NCI-H510A (cell line): ENCODE data around the gene PABPC1L2A.
"Not testable (repeated sequence)": the region's sequence is repeated elsewhere in the genome, so short reads cannot be mapped to it uniquely, and the experiment has no call there.

Experiments
- DNase-seq: peaks from one replicate; lab custom pipeline; 2025; lab: John Stamatoyannopoulos, UW

PABPC1L2A gene

GRCh38 chrX:73079024-73079562 lies at the start of gene PABPC1L2A:
Gene PABPC1L2A, minus strand, starts transcription at chrX:73079512. Its CDS starts 126 bp downstream, at chrX:73079386.
- not testable (repeated sequence) for DNase-seq

GRCh38 chrX:73127700-73128241 lies 48.5 kb upstream of the PABPC1L2A start:
- peak; percentile 14 for DNase-seq

GRCh38 chrX:73126240-73126639 lies 46.9 kb upstream of the PABPC1L2A start:
- no peak for DNase-seq

- DNase-seq: not testable (repeated sequence)
Observed at GRCh38 chrX:73099505-73099904, 20.2 kb upstream of the PABPC1L2A start.

- not testable (repeated sequence) for DNase-seq
Observed at GRCh38 chrX:73086766-73087165, 7.5 kb upstream of the PABPC1L2A start.

GRCh38 chrX:73079884-73080283 lies 572 bp upstream of the PABPC1L2A start:
- not testable (repeated sequence) for DNase-seq

- not testable (repeated sequence) for DNase-seq
Observed at GRCh38 chrX:73078597-73078996, 715 bp downstream of the PABPC1L2A start.

- DNase-seq: no peak
Observed at GRCh38 chrX:73076838-73077237, 2.5 kb downstream of the PABPC1L2A start.

- no peak for DNase-seq
Observed at GRCh38 chrX:73069365-73070035, 9.8 kb downstream of the PABPC1L2A start.

- DNase-seq: no peak
Observed at GRCh38 chrX:73068467-73069364, 10.6 kb downstream of the PABPC1L2A start.

- DNase-seq: not testable (repeated sequence)
Observed at GRCh38 chrX:73067761-73068466, 11.4 kb downstream of the PABPC1L2A start.

GRCh38 chrX:73028876-73029275 lies 50.4 kb downstream of the PABPC1L2A start:
- no peak for DNase-seq
